Measurements from ENCODE around the gene CCN5.

Gene CCN5

GRCh38 chr20:44737116-44737515 is 21.9 kb downstream of the CCN5 start:
- no peak for DNase-seq (ENCODE audit: low spot score)

- DNase-seq (ENCODE audit: low spot score), result peak; percentile 83
Observed at GRCh38 chr20:44738813-44739477, 23.8 kb downstream of the CCN5 start.

- no peak for DNase-seq (ENCODE audit: low spot score)
Observed at GRCh38 chr20:44739942-44740341, 24.8 kb downstream of the CCN5 start.

GRCh38 chr20:44742304-44743079 is 27.3 kb downstream of the CCN5 start:
- DNase-seq (ENCODE audit: low spot score), result no peak

- DNase-seq (ENCODE audit: low spot score), result no peak
Observed at GRCh38 chr20:44743080-44743701, 28.0 kb downstream of the CCN5 start.

- no peak for DNase-seq (ENCODE audit: low spot score)
Observed at GRCh38 chr20:44743916-44744655, 28.9 kb downstream of the CCN5 start.

GRCh38 chr20:44745122-44745597 is 30.0 kb downstream of the CCN5 start:
- DNase-seq (ENCODE audit: low spot score), result no peak

GRCh38 chr20:44745598-44746366 is 30.6 kb downstream of the CCN5 start, which contains the start of gene KCNK15:
TSS of gene KCNK15 (plus strand) at chr20:44745865. CDS start at chr20:44745911, 46 bp downstream.
- no peak for DNase-seq (ENCODE audit: low spot score)

- no peak for DNase-seq (ENCODE audit: low spot score)
Observed at GRCh38 chr20:44746367-44747165, 31.4 kb downstream of the CCN5 start.

GRCh38 chr20:44747166-44748004 is 32.2 kb downstream of the CCN5 start:
- DNase-seq (ENCODE audit: low spot score), result peak; percentile 78

- no peak for DNase-seq (ENCODE audit: low spot score)
Observed at GRCh38 chr20:44748005-44748370, 32.8 kb downstream of the CCN5 start.

- DNase-seq (ENCODE audit: low spot score), result no peak
Observed at GRCh38 chr20:44750081-44750805, 35.1 kb downstream of the CCN5 start.

GRCh38 chr20:44752099-44752931 is 37.1 kb downstream of the CCN5 start:
- no peak for DNase-seq (ENCODE audit: low spot score)

GRCh38 chr20:44754554-44754953 is 39.4 kb downstream of the CCN5 start:
- DNase-seq (ENCODE audit: low spot score), result no peak

- no peak for DNase-seq (ENCODE audit: low spot score)
Observed at GRCh38 chr20:44756011-44756688, 41.0 kb downstream of the CCN5 start.

GRCh38 chr20:44756956-44757355 is 41.8 kb downstream of the CCN5 start:
- DNase-seq (ENCODE audit: low spot score), result no peak
